GM23248 (cell line): ENCODE data around the gene YPEL1. TPM values are rescaled to one million over a fixed set of nuclear protein-coding genes. Genes with fewer than 3 reads are reported as not detected.

ENCODE experiments used
- DNase-seq: peaks from one replicate; pipeline ENCODE4 v3.0.0-alpha.2; 2015
- H2AFZ ChIP-seq: fragments of 200-600 bp; sonication (generic); 2 replicates; pipeline ENCODE4 v1.6.1; 2016; ENCODE audit warnings: antibody characterized with exemption
- H3F3A ChIP-seq: fragments of 200-600 bp; sonication (generic); 2 replicates; pipeline ENCODE4 v1.6.1; 2016; ENCODE audit warnings: mild to moderate bottlenecking, antibody characterized with exemption, mixed run types; ENCODE audit not compliant: insufficient read depth
- H3K27ac ChIP-seq: fragments of 200-600 bp; sonication (generic); 2 replicates; pipeline ENCODE4 v1.5.1; 2016; ENCODE audit warnings: mild to moderate bottlenecking
- H3K27me3 ChIP-seq: fragments of 200-600 bp; sonication (generic); replicated peaks from 2 replicates; pipeline ENCODE4 v1.6.1; 2016; ENCODE audit warnings: mild to moderate bottlenecking; ENCODE audit not compliant: insufficient read depth
- H3K36me3 ChIP-seq: fragments of 200-600 bp; sonication (generic); 2 replicates; pipeline ENCODE4 v1.6.1; 2016; ENCODE audit warnings: low read depth, mild to moderate bottlenecking
- H3K4me1 ChIP-seq: fragments of 200-600 bp; sonication (generic); 2 replicates; pipeline ENCODE4 v1.6.1; 2016; ENCODE audit warnings: mild to moderate bottlenecking; ENCODE audit not compliant: insufficient read depth
- H3K4me2 ChIP-seq: fragments of 200-600 bp; sonication (generic); one replicate; pipeline ENCODE4 v1.6.1; 2016; ENCODE audit warnings: mild to moderate bottlenecking; ENCODE audit not compliant: unreplicated experiment
- H3K4me3 ChIP-seq: fragments of 200-600 bp; sonication (generic); 2 replicates; pipeline ENCODE4 v1.5.1; 2016; ENCODE audit warnings: mild to moderate bottlenecking
- H3K79me2 ChIP-seq: fragments of 200-600 bp; sonication (generic); 2 replicates; pipeline ENCODE4 v1.6.1; 2016; ENCODE audit warnings: mild to moderate bottlenecking; ENCODE audit not compliant: insufficient read depth
- H3K9ac ChIP-seq: fragments of 200-600 bp; sonication (generic); 2 replicates; pipeline ENCODE4 v1.6.1; 2016; ENCODE audit warnings: mild to moderate bottlenecking
- H3K9me2 ChIP-seq: fragments of 200-600 bp; sonication (generic); 2 replicates; pipeline ENCODE4 v1.6.1; 2016; ENCODE audit warnings: mixed run types, mild to moderate bottlenecking, moderate library complexity; ENCODE audit not compliant: insufficient read depth
- H3K9me3 ChIP-seq: fragments of 200-600 bp; sonication (generic); one replicate; pipeline ENCODE4 v1.6.1; 2017; ENCODE audit warnings: low read depth
- H4K20me1 ChIP-seq: fragments of 200-600 bp; sonication (generic); 2 replicates; pipeline ENCODE4 v1.6.0; 2016; ENCODE audit not compliant: insufficient read depth
- EZH2 ChIP-seq: fragments of 200-600 bp; sonication (generic); IDR thresholded peaks from 2 replicates; pipeline ENCODE4 v1.6.1; 2018; ENCODE audit warnings: antibody characterized with exemption, mild to moderate bottlenecking; ENCODE audit not compliant: insufficient read depth, poor library complexity, severe bottlenecking
- EZH2phosphoT487 ChIP-seq: fragments of 200-600 bp; sonication (generic); IDR thresholded peaks from 2 replicates; pipeline ENCODE4 v1.6.1; 2018; ENCODE audit warnings: antibody characterized with exemption, moderate library complexity, mild to moderate bottlenecking, low read depth; ENCODE audit not compliant: insufficient read depth
- WGBS, 2 experiments: methylation state at CpG; one replicate each; pipeline ENCODE4 v1.1.6; 2015 to 2017; ENCODE audit warnings: low lambda C conversion rate in 2 of 2, low coverage in 1 of 2; ENCODE audit errors: missing lambda C conversion rate in 2 of 2; 5-methylcytosine and 5-hydroxymethylcytosine counted together
- in situ Hi-C: fragments of 300-500 bp; cut with MboI; formaldehyde crosslinking; loops from 2 replicates; pipeline ENCODE4 v1.15.0; 2020
- polyA plus RNA-seq: library from polyadenylated mRNA; unstranded; fragments of >200 nt; fragmentation: Nextera tagmentation; extraction: Ambion mirVana; gene quantifications from 2 replicates; pipeline ENCODE4 v1.2.1, GENCODE V29; 2016
- total RNA-seq: library from RNA; depleted of rRNA; stranded (reverse); fragments of >200 nt; shearing (Covaris generic); gene quantifications from 2 replicates; pipeline ENCODE4 v1.2.3, GENCODE V29; 2014

Gene YPEL1
- total and polyA plus RNA-seq, 2 experiments from 2014 or later, result 0.22 to 1.1 TPM

GRCh38 chr22:21760640-21761039, 25.0 kb upstream of the YPEL1 start:
- Histone ChIP-seq H3K4me2 (no peak overlapping the region), H4K20me1 (no peaks in the 10 kb centered on the region; the same call in 1 of the 2 replicates), H3K4me1 (peaks cover 13% of the 10 kb centered on the region), H3K36me3 (peaks cover 31% of the 10 kb centered on the region), H2AFZ (no peak overlapping the region), H3K4me3 (no peak overlapping the region), H3K27ac (no peak overlapping the region), H3K79me2 (no peaks in the 10 kb centered on the region), H3K9me2 (no peaks in the 10 kb centered on the region), H3F3A (peaks cover 28% of the 10 kb centered on the region), H3K9ac (no peak overlapping the region), H3K9me3 (no peaks in the 10 kb centered on the region), H3K27me3 (no peaks in the 10 kb centered on the region)
- WGBS, 2 experiments, result 91 to 94% methylated on average over 2 of the region's 2 CpGs
- peak; percentile 46 for DNase-seq
- in situ Hi-C loops, result no loop called here
- no peak for TF ChIP-seq EZH2
- TF ChIP-seq EZH2phosphoT487, result no peak

GRCh38 chr22:21759646-21760376, 24.2 kb upstream of the YPEL1 start:
- Histone ChIP-seq H3K4me2 (no peak overlapping the region), H3K4me3 (no peak overlapping the region), H3K36me3 (peaks cover 26% of the 10 kb centered on the region), H3K9me3 (no peaks in the 10 kb centered on the region), H3K9me2 (no peaks in the 10 kb centered on the region), H3K4me1 (peaks cover 22% of the 10 kb centered on the region), H3F3A (peaks cover 37% of the 10 kb centered on the region), H2AFZ (no peak overlapping the region), H3K79me2 (no peaks in the 10 kb centered on the region), H4K20me1 (no peaks in the 10 kb centered on the region; the same call in 1 of the 2 replicates), H3K9ac (no peak overlapping the region), H3K27ac (no peak overlapping the region), H3K27me3 (no peaks in the 10 kb centered on the region)
- DNase-seq, result no peak
- 52 to 59% methylated on average over 8 of the region's 8 CpGs for WGBS, 2 experiments
- in situ Hi-C loops, result no loop called here
- TF ChIP-seq EZH2phosphoT487 (no peak), EZH2 (no peak)

GRCh38 chr22:21759093-21759492, 23.5 kb upstream of the YPEL1 start:
- Histone ChIP-seq H3K27ac (no peak overlapping the region), H3F3A (peaks cover 39% of the 10 kb centered on the region), H2AFZ (no peak overlapping the region), H3K36me3 (peaks cover 26% of the 10 kb centered on the region), H3K4me3 (no peak overlapping the region), H3K9me3 (no peaks in the 10 kb centered on the region), H4K20me1 (no peaks in the 10 kb centered on the region; the same call in 1 of the 2 replicates), H3K9ac (no peak overlapping the region), H3K27me3 (no peaks in the 10 kb centered on the region), H3K79me2 (no peaks in the 10 kb centered on the region), H3K9me2 (no peaks in the 10 kb centered on the region), H3K4me2 (no peak overlapping the region), H3K4me1 (peaks cover 28% of the 10 kb centered on the region)
- TF ChIP-seq EZH2phosphoT487 (no peak), EZH2 (no peak)
- in situ Hi-C loops, result no loop called here
- WGBS, 2 experiments, result 55 to 60% methylated on average over 4 of the region's 4 CpGs
- no peak for DNase-seq

GRCh38 chr22:21758091-21758864, 22.7 kb upstream of the YPEL1 start:
- Histone ChIP-seq H3F3A (peaks cover 39% of the 10 kb centered on the region), H3K4me2 (no peak overlapping the region), H3K27me3 (no peaks in the 10 kb centered on the region), H3K79me2 (no peaks in the 10 kb centered on the region), H3K9me2 (no peaks in the 10 kb centered on the region), H4K20me1 (no peaks in the 10 kb centered on the region; the same call in 1 of the 2 replicates), H2AFZ (no peak overlapping the region), H3K36me3 (peaks cover 18% of the 10 kb centered on the region), H3K9ac (no peak overlapping the region), H3K4me1 (peaks cover 28% of the 10 kb centered on the region), H3K27ac (no peak overlapping the region), H3K4me3 (no peak overlapping the region), H3K9me3 (no peaks in the 10 kb centered on the region)
- no peak for DNase-seq
- TF ChIP-seq EZH2 (no peak), EZH2phosphoT487 (no peak)
- in situ Hi-C loops, result no loop called here
- 96% methylated on average over 21 of the region's 21 CpGs for WGBS, 2 experiments
